HG03095 (cell line): ENCODE data around the gene ASGR1.

ENCODE experiments used
- ATAC-seq: cut with Tn5 transposase; IDR thresholded peaks from one replicate; pipeline ENCODE4 v1.9.1; 2021; ENCODE audit warnings: moderate library complexity; ENCODE audit not compliant: unreplicated experiment

Gene ASGR1

DNA sequence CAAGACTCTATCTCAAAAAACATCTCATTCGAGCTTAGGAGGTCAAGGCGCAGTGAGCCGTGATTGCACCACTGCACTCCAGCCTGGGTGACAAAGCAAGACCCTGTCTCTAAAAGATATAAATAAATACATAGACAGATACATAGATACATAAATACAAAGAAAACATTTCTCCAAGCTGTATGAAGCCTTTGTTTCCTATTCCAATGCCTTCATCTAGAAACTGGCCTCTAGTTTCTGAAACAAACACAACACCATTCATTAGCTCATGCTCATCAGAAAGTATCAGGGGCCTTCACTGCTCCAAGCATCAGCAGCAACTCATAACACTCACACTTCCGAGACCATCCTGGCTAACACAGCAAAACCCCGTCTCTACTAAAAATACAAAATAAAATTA, 54.2 kb downstream of the ASGR1 start:
- ATAC-seq, result no peak

DNA sequence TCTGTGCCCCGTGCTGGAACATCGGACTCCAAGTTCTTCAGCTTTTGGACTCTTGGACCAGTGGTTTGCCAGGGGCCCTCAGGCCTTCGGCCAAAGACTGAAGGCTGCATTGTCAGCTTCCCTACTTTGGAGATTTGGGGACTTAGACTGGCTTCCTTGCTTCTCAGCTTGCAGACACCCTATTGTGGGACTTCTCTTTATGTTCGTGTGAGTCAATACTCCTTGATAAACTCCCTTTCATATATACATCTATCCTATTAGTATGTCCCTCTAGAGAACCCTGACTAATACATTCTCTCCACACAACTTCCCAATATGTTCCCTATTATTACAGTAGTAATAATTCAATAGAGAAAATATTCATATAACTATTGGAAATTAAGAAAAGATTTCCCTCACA, 55.3 kb downstream of the ASGR1 start:
- ATAC-seq, result no peak
